H1 (cell line): ENCODE results near the gene P4HB. TPM values are rescaled to one million over a fixed set of nuclear protein-coding genes. Genes with fewer than 3 reads are reported as not detected.

ENCODE experiments used
- ASH2L ChIP-seq: fragments of 200-600, 300-600 bp; sonication (generic); IDR thresholded peaks from one replicate; pipeline ENCODE4 v1.7.1; 2017; ENCODE audit warnings: low read length
- CTCF ChIP-seq, 3 experiments: IDR thresholded peaks; 1 replicate in 2 of 3; 2 replicates in 1 of 3; pipeline versions ENCODE4 v1.5.1 to v1.6.1; 2011; ENCODE audit warnings: low read length in 3 of 3, mild to moderate bottlenecking in 3 of 3, inconsistent platforms in 2 of 3, low read depth in 1 of 3, moderate library complexity in 1 of 3; ENCODE audit not compliant: insufficient read depth in 1 of 3; ENCODE audit errors: control extremely low read depth in 1 of 3
- EGR1 ChIP-seq: IDR thresholded peaks from 2 replicates; pipeline ENCODE4 v1.6.1; 2011; ENCODE audit warnings: low read depth, low read length, borderline replicate concordance
- EP300 ChIP-seq, 2 experiments: IDR thresholded peaks; 1 replicate in 1 of 2; 2 replicates in 1 of 2; pipeline ENCODE4 v1.6.1; 2011 to 2012; ENCODE audit warnings: low read depth in 2 of 2, low read length in 2 of 2, mild to moderate bottlenecking in 2 of 2, borderline replicate concordance in 1 of 2, inconsistent platforms in 1 of 2, moderate library complexity in 1 of 2
- GABPA ChIP-seq: IDR thresholded peaks from 2 replicates; pipeline ENCODE4 v1.6.1; 2011; ENCODE audit warnings: mild to moderate bottlenecking, low read length, moderate library complexity, borderline replicate concordance; ENCODE audit not compliant: insufficient read depth
- JUN ChIP-seq: IDR thresholded peaks from 2 replicates; pipeline ENCODE4 v1.6.1; 2011; ENCODE audit warnings: low read depth, mild to moderate bottlenecking, improper control_type of control experiment, low read length
- JUND ChIP-seq: IDR thresholded peaks from 2 replicates; pipeline ENCODE4 v1.6.1; 2011; ENCODE audit warnings: mild to moderate bottlenecking, improper control_type of control experiment, low read length
- NRF1 ChIP-seq: IDR thresholded peaks from 2 replicates; pipeline ENCODE4 v1.6.1; 2011; ENCODE audit warnings: mild to moderate bottlenecking, low read depth, low read length, improper control_type of control experiment
- PHF8 ChIP-seq: fragments of 200-600 bp; sonication (generic); conservative IDR thresholded peaks from 2 replicates; pipeline ENCODE4 v1.7.1; 2012; ENCODE audit warnings: low read depth, mild to moderate bottlenecking, inconsistent platforms, low read length, moderate library complexity
- SIRT6 ChIP-seq: IDR thresholded peaks from one replicate; pipeline ENCODE4 v1.7.1; 2012; ENCODE audit warnings: low read length, inconsistent platforms
- TAF1 ChIP-seq: IDR thresholded peaks from 2 replicates; pipeline ENCODE4 v1.6.1; 2011; ENCODE audit warnings: mild to moderate bottlenecking, low read depth, low read length
- polyA plus RNA-seq, 7 experiments: library from polyadenylated mRNA; depleted of rRNA in 3 of 7; stranded (reverse) in 5 of 7; unstranded in 2 of 7; fragments of >200 nt in 5 of 7; fragments of 200-250 nt in 2 of 7; gene quantifications; 1 replicate in 5 of 7; 2 replicates in 1 of 7; 4 replicates in 1 of 7; pipeline versions ENCODE4 v1.2.1 to v1.2.3, GENCODE V29; 2011 to 2013; ENCODE audit warnings: missing spikeins in 2 of 7, mixed read lengths in 2 of 7
- total RNA-seq: library from RNA; stranded (reverse); fragmentation: NEBNext Ultra II Directional; extraction: Animal tissue kit (Norgen Biotek cat#: 25700); gene quantifications from 2 replicates; pipeline ENCODE4 v1.2.1, GENCODE V29; 2021
- TF ChIP-seq, protein P1 (sequence below): IDR thresholded peaks from 2 replicates; pipeline ENCODE4 v1.6.1; 2012; ENCODE audit warnings: inconsistent platforms

Gene P4HB
- total and polyA plus RNA-seq, 2 of the 8 experiments (the other 6 are each of a cell fraction or from before 2014, with no cell fraction given), result 41.4 to 379 TPM

DNA sequence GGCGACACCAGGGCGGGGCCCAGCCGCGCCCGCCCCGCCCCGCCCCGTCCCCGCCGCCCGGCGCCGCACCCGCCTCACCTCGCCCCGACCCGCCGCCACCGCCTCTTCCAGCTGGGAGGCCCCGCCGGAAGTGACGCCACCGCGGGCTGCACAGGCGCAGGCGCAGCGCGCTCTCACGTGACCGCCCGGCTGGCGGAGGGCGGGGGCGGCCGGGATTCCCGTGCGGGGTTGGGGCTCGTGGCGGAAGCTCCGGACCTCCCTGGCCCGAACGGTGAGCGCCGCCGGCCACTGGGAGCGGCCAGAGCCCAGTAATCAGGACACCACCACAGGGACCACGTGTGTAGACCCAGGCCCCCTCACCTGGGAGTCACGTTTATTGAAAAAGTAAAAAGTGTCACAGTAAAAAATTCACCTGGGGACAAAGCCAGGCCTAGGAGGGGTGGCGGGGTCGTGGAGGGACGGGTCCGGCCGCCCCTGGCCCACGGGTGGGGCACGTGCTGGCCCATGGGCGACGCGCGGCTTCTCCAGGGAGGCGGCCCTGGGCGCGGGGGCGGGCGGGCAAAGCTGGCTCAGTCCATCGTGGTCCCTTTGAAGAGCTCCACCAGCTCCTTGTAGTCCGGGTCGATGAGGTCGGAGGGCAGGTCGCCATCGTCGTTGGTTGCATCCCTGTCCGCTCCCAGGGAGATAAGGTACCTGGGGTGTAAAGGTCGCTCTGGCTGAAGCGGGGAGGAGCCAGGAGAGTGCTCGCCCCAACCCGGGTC lies 27.0 kb downstream of the P4HB start, which contains the start of gene MCRIP1 (continued):
- TF ChIP-seq, protein P1, sequence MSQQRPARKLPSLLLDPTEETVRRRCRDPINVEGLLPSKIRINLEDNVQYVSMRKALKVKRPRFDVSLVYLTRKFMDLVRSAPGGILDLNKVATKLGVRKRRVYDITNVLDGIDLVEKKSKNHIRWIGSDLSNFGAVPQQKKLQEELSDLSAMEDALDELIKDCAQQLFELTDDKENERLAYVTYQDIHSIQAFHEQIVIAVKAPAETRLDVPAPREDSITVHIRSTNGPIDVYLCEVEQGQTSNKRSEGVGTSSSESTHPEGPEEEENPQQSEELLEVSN, result peak; percentile 86
- TF ChIP-seq EP300 (IDR thresholded peaks at IDR 0.05; ENCODE audit: borderline replicate concordance in 1 of 2, low read depth in 2 of 2, low read length in 2 of 2) (0 out of 3 replicates have a peak, but pooled peaks of 1 of the 2 experiments have one; percentile 27), ASH2L (peak; percentile 44), NRF1 (peak; percentile 80), PHF8 (peak; percentile 94), EGR1 (peak; percentile 95), GABPA (peak; percentile 61; the same call in 1 of the 2 replicates), TAF1 (peak; percentile 87), CTCF (IDR thresholded peaks at IDR 0.05; ENCODE audit: control extremely low read depth in 1 of 3, insufficient read depth in 1 of 3, low read depth in 1 of 3, low read length in 3 of 3) (0 out of 4 replicates have a peak, but pooled peaks of 1 of the 3 experiments have one; percentile 1), SIRT6 (no peak), JUN (no peak), JUND (no peak)
